HG02938 (cell line): Measurements from ENCODE around the gene C1QL4.

ENCODE experiments used
- ATAC-seq: cut with Tn5 transposase; IDR thresholded peaks from one replicate; pipeline ENCODE4 v1.9.1; 2021; ENCODE audit warnings: mild to moderate bottlenecking, moderate library complexity; ENCODE audit not compliant: unreplicated experiment

C1QL4 gene

GRCh38 chr12:49348781-49349180 lies 11.8 kb upstream of the C1QL4 start:
- no peak for ATAC-seq

DNA sequence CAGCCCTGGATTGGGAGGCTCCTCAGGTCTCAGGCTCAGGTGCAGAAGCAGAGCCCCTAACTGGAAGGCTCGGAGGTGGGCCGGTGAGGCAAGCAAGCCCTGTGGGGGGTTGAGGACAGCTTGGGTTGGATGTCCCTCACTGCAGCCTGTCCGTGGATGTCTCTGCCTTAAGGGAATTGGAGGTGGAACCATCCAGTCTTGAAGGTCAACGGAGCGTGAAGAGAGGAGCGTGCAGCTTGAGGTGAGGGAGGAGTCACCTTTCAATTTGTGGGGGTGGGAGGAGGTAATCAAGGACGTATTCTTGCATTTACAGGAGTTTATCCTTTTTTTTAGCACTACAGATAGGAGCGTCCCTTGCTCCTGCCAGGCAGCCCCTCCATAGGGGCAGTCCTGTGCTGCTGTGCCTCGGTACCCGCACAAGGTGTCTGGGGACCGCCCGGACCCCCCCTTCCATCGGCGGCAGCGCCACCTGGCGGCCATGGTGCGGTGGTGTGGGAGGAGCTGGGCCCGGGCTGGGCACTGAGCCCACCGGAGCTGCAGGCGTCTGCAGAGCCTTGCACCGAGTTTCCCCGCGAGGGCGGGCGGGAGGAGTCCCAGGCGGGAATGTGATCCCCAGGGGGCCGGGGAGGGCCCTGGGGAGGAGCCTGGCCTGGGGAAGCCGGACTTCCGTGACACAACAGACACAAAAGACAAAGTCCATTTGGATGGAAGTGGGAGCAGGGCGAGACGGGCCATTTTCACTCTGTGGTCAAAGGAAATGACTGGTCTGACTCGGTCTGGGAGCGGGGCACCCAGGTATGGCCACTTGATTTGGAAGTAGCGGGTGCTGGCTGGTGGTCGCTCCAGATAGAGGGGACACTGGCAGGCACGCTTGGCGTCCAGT lies 10.6 kb upstream of the C1QL4 start:
- ATAC-seq: no peak

GRCh38 chr12:49346659-49347310 lies 9.8 kb upstream of the C1QL4 start, which contains the start of gene DNAJC22:
Gene DNAJC22, plus strand, starts transcription at chr12:49346888. Its CDS starts 1,985 bp downstream, at chr12:49348873.
- no peak for ATAC-seq

GRCh38 chr12:49345825-49346658 lies 9.1 kb upstream of the C1QL4 start:
- no peak for ATAC-seq

DNA sequence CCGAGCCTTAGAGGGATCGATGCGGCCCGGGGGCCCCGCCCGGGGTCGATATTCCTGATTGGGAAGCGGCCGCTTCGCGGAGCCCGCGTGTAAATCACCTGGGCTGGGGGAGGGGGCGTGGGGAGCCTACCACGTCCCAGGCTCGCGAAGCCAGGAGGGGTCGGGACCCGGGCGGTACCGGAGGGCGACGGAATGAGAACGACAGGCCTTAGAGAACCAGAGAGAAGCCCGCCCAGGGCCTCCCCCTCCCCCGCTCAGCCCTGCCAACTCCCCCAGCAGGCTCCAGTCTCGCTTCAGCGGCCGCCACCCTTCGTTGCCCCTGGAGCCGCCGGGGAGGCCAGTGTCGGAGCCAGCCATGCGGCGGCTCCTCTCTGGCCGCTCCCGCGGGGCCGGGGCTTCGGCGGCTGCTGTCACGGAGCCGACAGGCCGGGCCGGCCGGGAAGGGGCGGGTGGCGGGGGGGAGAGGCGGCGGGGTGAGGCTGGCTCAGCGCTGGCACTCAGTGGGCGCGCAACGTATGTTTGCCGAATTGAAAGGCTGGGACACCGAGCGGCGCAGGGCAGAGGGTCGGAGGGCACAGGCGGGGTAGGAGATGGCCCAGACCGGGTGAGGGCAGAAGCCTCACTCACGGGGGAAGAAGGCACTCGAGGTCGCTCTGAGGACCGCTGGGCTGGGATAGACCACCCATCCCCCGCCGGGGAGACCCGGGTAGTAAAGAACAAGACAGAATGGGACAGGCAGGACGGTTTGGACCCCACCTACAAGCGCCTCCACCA lies 8.2 kb upstream of the C1QL4 start:
- no peak for ATAC-seq

DNA sequence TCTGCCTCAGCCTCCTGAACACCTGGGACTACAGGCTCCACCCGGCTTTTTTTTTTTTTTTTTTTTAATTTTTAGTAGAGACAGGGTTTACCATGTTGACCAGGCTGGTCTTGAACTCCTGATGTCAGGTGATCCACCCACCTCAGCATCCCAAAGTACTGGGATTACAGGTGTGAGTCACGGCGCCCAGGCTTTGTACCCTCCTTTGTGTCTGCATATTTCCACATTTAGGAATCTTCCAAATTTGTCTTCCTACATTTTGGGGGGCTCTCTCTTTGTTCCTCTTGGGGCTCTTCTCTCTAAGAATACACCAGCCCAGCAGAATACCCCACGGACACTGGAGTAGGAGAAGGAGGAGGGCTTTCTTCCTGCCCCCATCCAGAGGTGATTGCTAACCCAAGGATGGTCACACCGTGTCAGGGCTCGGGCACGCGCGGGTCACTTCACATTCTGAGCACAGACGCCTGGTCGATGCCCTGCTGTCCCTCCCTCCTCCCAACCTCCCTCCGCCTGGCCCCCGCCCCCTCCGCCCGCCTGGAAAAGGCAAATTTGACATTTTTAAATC lies 7.6 kb upstream of the C1QL4 start:
- no peak for ATAC-seq

- ATAC-seq: no peak
These were observed 6.1 kb upstream of the C1QL4 start for GRCh38 chr12:49342914-49343731.

- no peak for ATAC-seq
These were observed 5.3 kb upstream of the C1QL4 start for GRCh38 chr12:49342066-49342913.

- no peak for ATAC-seq
These were observed 4.7 kb upstream of the C1QL4 start for GRCh38 chr12:49341777-49342065.

DNA sequence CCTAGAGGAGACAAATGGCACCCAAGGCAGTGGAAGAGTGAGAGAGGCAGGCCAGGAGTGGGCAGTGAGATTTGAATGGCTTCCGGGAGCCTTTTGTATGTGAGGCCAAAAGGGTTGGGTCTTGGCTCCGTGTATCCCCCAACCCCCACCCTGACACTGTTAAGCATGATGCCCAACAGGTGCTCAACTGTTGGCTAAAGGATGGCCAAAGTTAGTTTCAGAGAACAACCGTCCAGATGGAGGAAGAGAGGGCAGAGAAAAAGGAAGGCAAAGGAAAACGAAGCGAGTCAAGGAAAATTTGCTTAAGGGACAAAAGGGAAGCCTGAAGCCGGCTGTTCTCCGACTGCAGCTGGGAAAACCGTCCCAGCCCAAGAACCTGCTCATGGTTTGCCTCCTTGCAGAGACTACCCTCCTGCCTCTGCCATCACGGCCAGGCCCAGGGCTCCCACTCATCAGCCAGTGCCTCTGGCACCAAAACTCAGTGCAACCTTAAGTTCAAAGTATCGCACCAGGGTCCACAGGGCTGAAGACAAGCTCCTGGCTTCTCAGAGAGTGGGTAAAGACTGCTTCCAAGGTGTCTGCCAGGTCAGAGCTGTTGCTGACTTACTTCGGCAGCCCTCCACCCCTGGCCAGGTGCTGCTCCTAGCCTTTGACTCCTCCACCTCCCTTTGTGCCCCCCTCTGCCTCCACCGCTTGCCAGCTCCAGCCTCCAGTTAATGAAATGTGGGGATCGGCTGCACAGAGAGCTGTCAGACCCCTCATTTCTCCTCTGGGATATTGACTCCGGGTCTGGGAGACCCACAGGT lies 4.2 kb upstream of the C1QL4 start:
- ATAC-seq: no peak

DNA sequence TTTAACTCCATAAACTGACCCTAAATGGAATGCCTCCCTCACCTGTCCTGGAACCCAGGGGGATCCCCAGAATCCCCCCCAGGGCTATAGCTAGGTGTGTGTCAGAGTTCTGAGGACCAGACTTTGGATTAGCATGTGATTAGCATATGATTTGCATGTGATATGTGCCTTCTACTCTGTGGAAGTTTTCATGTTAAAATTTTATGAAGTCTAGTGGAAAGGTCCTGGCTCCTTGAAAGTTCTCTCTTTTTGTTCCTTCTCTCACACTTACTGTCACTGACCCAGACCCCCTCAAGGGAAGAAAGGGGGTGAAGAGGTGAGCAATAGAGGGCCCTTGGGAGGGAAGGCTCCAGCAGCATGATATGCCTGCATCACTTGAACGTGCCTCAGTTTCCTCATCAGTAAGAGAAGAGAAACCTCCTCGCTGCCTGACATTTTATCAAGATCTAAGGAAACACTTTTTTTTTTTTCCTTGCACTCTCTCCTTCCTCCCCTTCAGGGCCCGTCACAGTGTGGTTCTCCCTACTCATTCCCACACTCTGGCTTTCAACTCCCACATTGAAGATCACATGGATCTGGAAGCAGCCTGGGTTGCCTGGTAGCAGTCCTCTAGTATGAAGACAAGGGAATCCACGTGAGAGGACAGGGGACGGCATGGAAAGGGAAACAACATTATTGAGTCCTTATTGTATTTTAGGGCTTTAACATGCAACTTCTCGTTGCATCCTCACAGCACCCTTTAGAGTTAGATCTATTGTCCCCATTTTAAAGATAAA lies 3.3 kb upstream of the C1QL4 start:
- no peak for ATAC-seq

- no peak for ATAC-seq
These were observed 2.5 kb upstream of the C1QL4 start for GRCh38 chr12:49339464-49339861.

GRCh38 chr12:49338830-49339463 lies 2.0 kb upstream of the C1QL4 start:
- ATAC-seq: no peak

GRCh38 chr12:49335955-49336644 lies 888 bp downstream of the C1QL4 start:
- ATAC-seq: no peak

- no peak for ATAC-seq
These were observed 1.7 kb downstream of the C1QL4 start for GRCh38 chr12:49335118-49335954.
